Astrocyte of the spinal cord (primary cell): ENCODE results near the gene PTGFR.

Experiments
- DNase-seq: peaks from one replicate; pipeline ENCODE4 v3.0.0; 2011; ENCODE audit warnings: low read depth, low spot score
- H3K4me3 ChIP-seq: 2 replicates; pipeline ENCODE4 v1.5.1; 2011; ENCODE audit warnings: low read depth, mild to moderate bottlenecking, low read length, moderate library complexity
- CTCF ChIP-seq: IDR thresholded peaks from 2 replicates; pipeline ENCODE4 v1.5.1; 2012; ENCODE audit warnings: low read depth, mild to moderate bottlenecking, low read length, inconsistent platforms
- in situ Hi-C: cut with HindIII; loops from 2 replicates; pipeline ENCODE4 v1.10.0; 2017; ENCODE audit warnings: low sequenced_read_pairs

Gene PTGFR

GRCh38 chr1:78511334-78511733 is 20.6 kb downstream of the PTGFR start:
- TF ChIP-seq CTCF: no peak
- no peak overlapping the region for H3K4me3 ChIP-seq
- no peak for DNase-seq
- in situ Hi-C loops: no loop called here

DNA sequence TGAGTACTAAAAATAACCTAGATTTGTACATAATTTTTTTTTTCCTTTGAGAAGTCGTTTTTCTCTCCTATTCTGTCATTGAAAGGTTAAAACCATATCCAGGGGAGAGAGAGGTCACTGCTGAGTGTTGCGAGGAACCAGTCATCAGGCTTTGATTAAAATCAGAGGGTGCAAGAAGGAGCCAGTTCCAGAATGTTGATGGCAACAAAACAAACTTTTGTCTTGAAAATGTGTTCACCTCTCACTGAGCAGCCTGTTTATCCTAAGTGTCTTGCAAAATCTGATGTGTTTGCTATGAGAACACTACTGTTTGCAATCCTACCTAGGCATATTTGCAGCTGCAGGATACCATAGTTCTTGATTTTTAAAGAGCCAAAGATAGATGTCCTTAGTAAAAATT is 25.9 kb downstream of the PTGFR start:
- TF ChIP-seq CTCF: no peak
- DNase-seq: no peak
- no peak overlapping the region for H3K4me3 ChIP-seq
- in situ Hi-C loops: no loop called here

GRCh38 chr1:78519446-78519845 is 28.7 kb downstream of the PTGFR start:
- in situ Hi-C loops: no loop called here
- peak; percentile 10 for DNase-seq
- no peak for TF ChIP-seq CTCF
- H3K4me3 ChIP-seq: no peak overlapping the region

- DNase-seq: peak; percentile 51
- no peak for TF ChIP-seq CTCF
- in situ Hi-C loops: no loop called here
- H3K4me3 ChIP-seq: no peak overlapping the region
Observed at GRCh38 chr1:78520216-78520615, 29.4 kb downstream of the PTGFR start.

DNA sequence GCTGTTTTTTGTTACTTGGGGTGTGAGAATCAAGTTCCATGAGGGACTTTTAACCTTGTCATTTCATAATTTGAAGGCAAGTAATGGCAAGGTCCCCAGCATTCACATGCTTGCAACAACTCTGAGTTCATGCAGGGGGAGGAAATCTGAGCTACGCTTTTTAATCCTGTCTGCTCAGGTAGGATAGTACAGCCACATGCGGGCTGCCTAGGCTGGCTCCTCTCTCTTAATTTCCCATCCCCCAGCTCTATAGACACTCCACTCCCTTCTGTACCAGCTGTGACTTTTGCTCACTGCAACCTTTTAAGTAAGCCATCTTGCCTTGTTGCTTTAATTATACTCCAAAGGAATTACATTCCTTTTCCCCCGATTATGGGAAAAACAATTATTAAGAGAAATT is 30.1 kb downstream of the PTGFR start:
- DNase-seq: no peak
- H3K4me3 ChIP-seq: no peak overlapping the region
- no peak for TF ChIP-seq CTCF
- in situ Hi-C loops: no loop called here

DNA sequence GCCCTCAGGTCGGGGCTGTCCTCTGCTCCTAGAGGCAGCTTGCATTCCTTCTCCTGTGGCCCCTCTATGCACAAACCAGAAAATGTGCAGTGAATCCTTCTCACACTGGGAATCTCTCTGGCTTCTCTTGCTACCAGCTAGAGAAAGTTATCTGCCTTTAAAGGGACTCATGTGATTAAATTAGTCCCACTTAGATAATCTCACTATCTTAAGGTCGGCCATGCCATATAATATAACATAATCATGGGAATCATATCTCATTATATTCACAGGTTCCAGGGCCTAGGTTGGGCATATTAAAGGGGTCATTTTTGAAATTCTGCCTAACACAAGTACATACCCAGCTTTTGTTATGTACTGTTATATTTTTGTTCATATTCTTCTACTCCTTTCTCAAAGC is 31.4 kb downstream of the PTGFR start:
- no peak for TF ChIP-seq CTCF
- in situ Hi-C loops: no loop called here
- no peak overlapping the region for H3K4me3 ChIP-seq
- DNase-seq: no peak

- in situ Hi-C loops: no loop called here
- no peak for DNase-seq
- TF ChIP-seq CTCF: no peak
- no peak overlapping the region for H3K4me3 ChIP-seq
Observed at GRCh38 chr1:78526496-78526895, 35.7 kb downstream of the PTGFR start.
